ENCODE data around the gene AFF3. TPM values are rescaled to one million over a fixed set of nuclear protein-coding genes. Genes with fewer than 3 reads are reported as not detected.

AFF3 gene
- total and polyA plus RNA-seq, 2 of the 8 experiments (the other 6 are each of a cell fraction or from before 2014, with no cell fraction given) = 0.27 to 3.0 TPM

GRCh38 chr2:99851811-99852210 is 290.6 kb downstream of the AFF3 start (continued):
- TF ChIP-seq CHD7 (IDR thresholded peaks at IDR 0.05; ENCODE audit: insufficient replicate concordance, low read length) (no peak), PHF8 (conservative IDR thresholded peaks at IDR 0.05; ENCODE audit: low read depth, low read length) (no peak), BACH1 (IDR thresholded peaks at IDR 0.05; ENCODE audit: low read length) (no peak)
